ENCODE measurements around the gene POLR1F. TPM values are rescaled to one million over a fixed set of nuclear protein-coding genes. Genes with fewer than 3 reads are reported as not detected.

Gene POLR1F
- total RNA-seq, 3 donors from 2014 or later (not counting 1 experiment from before 2014, with no cell fraction given): 25.9 to 38.5 (median 31.3) TPM

- H3K27ac ChIP-seq (ENCODE audit: low read length): no peak overlapping the region
- H3K9me3 ChIP-seq (ENCODE audit: control insufficient read depth, insufficient read depth, low read length): no peaks in the 10 kb centered on the region
- no peaks in the 10 kb centered on the region for H3K4me1 ChIP-seq (ENCODE audit: control insufficient read depth, insufficient read depth, low read length)
- ATAC-seq (no peak), DNase-seq (no peak)
- H3K27me3 ChIP-seq (ENCODE audit: control insufficient read depth, insufficient read depth, low read length): no peaks in the 10 kb centered on the region
- 100% methylated on average over 1 of the region's 1 CpG for WGBS (ENCODE audit: insufficient coverage)
- TF ChIP-seq, protein P1, sequence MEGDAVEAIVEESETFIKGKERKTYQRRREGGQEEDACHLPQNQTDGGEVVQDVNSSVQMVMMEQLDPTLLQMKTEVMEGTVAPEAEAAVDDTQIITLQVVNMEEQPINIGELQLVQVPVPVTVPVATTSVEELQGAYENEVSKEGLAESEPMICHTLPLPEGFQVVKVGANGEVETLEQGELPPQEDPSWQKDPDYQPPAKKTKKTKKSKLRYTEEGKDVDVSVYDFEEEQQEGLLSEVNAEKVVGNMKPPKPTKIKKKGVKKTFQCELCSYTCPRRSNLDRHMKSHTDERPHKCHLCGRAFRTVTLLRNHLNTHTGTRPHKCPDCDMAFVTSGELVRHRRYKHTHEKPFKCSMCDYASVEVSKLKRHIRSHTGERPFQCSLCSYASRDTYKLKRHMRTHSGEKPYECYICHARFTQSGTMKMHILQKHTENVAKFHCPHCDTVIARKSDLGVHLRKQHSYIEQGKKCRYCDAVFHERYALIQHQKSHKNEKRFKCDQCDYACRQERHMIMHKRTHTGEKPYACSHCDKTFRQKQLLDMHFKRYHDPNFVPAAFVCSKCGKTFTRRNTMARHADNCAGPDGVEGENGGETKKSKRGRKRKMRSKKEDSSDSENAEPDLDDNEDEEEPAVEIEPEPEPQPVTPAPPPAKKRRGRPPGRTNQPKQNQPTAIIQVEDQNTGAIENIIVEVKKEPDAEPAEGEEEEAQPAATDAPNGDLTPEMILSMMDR (IDR thresholded peaks at IDR 0.05): no peak
- intact Hi-C loops (cut with micrococcal nuclease): no loop called here
- Mint-ChIP-seq H3K36me3 (no peaks in the 10 kb centered on the region), H3K27me3 (ENCODE audit: low read depth in 2 of 2) (no peaks in the 10 kb centered on the region), H3K4me1 (no peaks in the 10 kb centered on the region), H3K27ac (no peak overlapping the region), H3K4me3 (no peak overlapping the region), H3K9me3 (no peaks in the 10 kb centered on the region)
- no peaks in the 10 kb centered on the region for H3K36me3 ChIP-seq (ENCODE audit: control insufficient read depth, insufficient read depth, low read length)
- H3K4me3 ChIP-seq (ENCODE audit: low read length): no peak overlapping the region
Measured at GRCh38 chr7:19670806-19671205, 38.0 kb downstream of the POLR1F start.

DNA sequence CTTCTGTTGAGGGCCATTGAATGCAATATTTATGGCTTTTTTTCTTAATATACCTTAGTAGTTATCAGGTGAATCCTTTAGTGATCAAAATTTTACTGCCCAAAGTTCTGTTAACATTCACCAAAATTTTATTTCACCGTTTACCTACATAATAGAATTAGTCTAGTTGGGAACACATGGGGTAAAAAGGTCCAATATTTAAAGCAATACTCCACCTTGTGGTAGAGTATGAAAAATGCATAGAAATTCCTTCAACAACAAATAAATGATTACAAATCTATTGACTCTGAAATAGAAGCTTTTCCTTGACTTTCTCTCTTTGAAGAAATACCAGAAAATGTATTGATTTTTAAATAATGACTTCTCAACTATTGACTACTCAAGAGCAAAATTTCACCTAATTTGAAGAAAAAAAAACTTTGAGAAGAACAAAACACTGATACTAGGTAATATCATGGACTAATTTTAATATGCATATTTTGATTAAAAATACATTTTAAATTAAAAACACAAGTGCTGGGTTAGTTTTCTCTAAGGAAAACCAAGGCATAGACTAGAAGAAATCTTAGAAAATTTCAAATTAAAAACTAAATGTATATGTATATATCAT lies 43.3 kb downstream of the POLR1F start:
- H3K27ac ChIP-seq (ENCODE audit: low read length): no peak overlapping the region
- DNase-seq (peak in 1 of 2 donors; percentile 35), ATAC-seq (peak in 1 of 3 donors; percentile 50)
- no peaks in the 10 kb centered on the region for H3K27me3 ChIP-seq (ENCODE audit: control insufficient read depth, insufficient read depth, low read length)
- no peak overlapping the region for H3K4me3 ChIP-seq (ENCODE audit: low read length)
- Mint-ChIP-seq H3K4me3 (no peak overlapping the region), H3K27ac (no peak overlapping the region), H3K4me1 (peaks cover 0 to 6% of the 10 kb centered on the region in 2 donors), H3K36me3 (no peaks in the 10 kb centered on the region), H3K9me3 (no peaks in the 10 kb centered on the region), H3K27me3 (ENCODE audit: low read depth in 2 of 2) (no peaks in the 10 kb centered on the region)
- no peaks in the 10 kb centered on the region for H3K4me1 ChIP-seq (ENCODE audit: control insufficient read depth, insufficient read depth, low read length)
- no peaks in the 10 kb centered on the region for H3K9me3 ChIP-seq (ENCODE audit: control insufficient read depth, insufficient read depth, low read length)
- TF ChIP-seq, protein P1 (IDR thresholded peaks at IDR 0.05): peak; percentile 70
- H3K36me3 ChIP-seq (ENCODE audit: control insufficient read depth, insufficient read depth, low read length): no peaks in the 10 kb centered on the region
- intact Hi-C loops (cut with micrococcal nuclease): loop anchor here (2.0 to 10.0 kb wide), 2 partner anchors 1311 to 1985 kb away; no protein-coding TSS in a partner anchor
- WGBS (ENCODE audit: insufficient coverage): no CpG with 5 or more reads among the region's 1 CpG

DNA sequence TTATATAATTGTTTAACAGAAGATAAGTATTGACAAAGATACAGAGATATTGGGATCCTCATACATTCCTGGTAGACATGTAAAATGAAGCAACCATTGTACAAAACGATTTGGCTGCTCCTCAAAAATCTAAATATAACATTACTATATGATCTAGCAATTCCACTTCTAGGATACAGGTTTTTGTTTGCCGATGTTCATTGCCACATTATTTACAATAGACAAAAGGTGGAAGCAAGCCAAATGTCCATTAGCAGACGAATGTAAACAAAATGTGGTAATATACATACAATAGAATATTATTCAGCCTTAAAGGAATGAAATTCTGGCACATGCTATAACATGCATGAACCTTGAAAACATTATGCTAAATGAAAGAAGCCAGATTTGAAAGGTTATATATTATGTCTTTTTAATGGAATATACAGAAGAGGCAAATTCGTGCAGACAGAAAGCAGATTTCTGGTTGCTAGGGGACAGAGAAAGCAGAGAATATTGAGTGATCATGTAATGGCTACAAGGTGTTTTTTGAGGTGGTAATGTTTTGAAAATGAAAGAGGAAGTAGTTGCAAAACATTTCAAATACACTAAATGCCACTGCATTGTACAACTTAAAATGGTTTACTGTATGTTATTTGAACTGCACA lies 44.9 kb downstream of the POLR1F start:
- peaks cover 0 to 6% of the 10 kb centered on the region in 2 donors for H3K4me1 Mint-ChIP-seq
- Histone ChIP-seq H3K4me1 (ENCODE audit: control insufficient read depth, insufficient read depth, low read length) (no peaks in the 10 kb centered on the region), H3K27me3 (ENCODE audit: control insufficient read depth, insufficient read depth, low read length) (no peaks in the 10 kb centered on the region), H3K36me3 (ENCODE audit: control insufficient read depth, insufficient read depth, low read length) (no peaks in the 10 kb centered on the region), H3K9me3 (ENCODE audit: control insufficient read depth, insufficient read depth, low read length) (no peaks in the 10 kb centered on the region), H3K4me3 (ENCODE audit: low read length) (no peak overlapping the region), H3K27ac (ENCODE audit: low read length) (no peak overlapping the region)
- no peak overlapping the region for H3K4me3 Mint-ChIP-seq
- no peak overlapping the region for H3K27ac Mint-ChIP-seq
- H3K27me3 Mint-ChIP-seq (ENCODE audit: low read depth in 2 of 2): no peaks in the 10 kb centered on the region
- no peaks in the 10 kb centered on the region for H3K9me3 Mint-ChIP-seq
- TF ChIP-seq, protein P1 (IDR thresholded peaks at IDR 0.05): no peak
- intact Hi-C loops (cut with micrococcal nuclease): loop anchor here (2.0 to 10.0 kb wide), 2 partner anchors 1309 to 1983 kb away; no protein-coding TSS in a partner anchor
- WGBS (ENCODE audit: insufficient coverage): 58% methylated on average over 3 of the region's 4 CpGs
- peak in 1 of 3 donors; percentile 26 for ATAC-seq
- peak in 1 of 2 donors; percentile 11 for DNase-seq
- H3K36me3 Mint-ChIP-seq: no peaks in the 10 kb centered on the region
